HepG2 (cell line): ENCODE measurements around the gene TMTC2. TPM values are rescaled to one million over a fixed set of nuclear protein-coding genes. Genes with fewer than 3 reads are reported as not detected.

Experiments
- ATAC-seq: fragments of 200-7000 bp; cut with Tn5 transposase; 3 replicates; pipeline ENCODE4 v1.9.1; 2020; ENCODE audit warnings: mild to moderate bottlenecking, moderate library complexity
- BruUV-seq: library from RNA; stranded (reverse); fragments of 400-500 nt; replicated peaks from 2 replicates; lab custom pipeline; 2021; lab: Mats Ljungman, UMichigan
- CTCF ChIA-PET: fragments of 300-600 bp; formaldehyde crosslinking; extraction: SDS; loops from one replicate; lab custom pipeline; 2021; ENCODE audit warnings: low total read pairs, inconsistent platforms, low intra/inter-chr PET ratio; lab: Yijun Ruan, JAX
- POLR2A ChIA-PET: fragments of 350-600 bp; sonication (Branson Sonifier 250); formaldehyde crosslinking; loops from one replicate; lab custom pipeline; 2020; ENCODE audit warnings: antibody characterized with exemption, inconsistent platforms; lab: Yijun Ruan, JAX
- DNase-seq: peaks from one replicate; pipeline ENCODE4 v3.0.0-alpha.2; 2015; ENCODE audit warnings: low spot score
- FAIRE-seq: peaks from 3 replicates; lab custom pipeline; 2011; peaks lifted over from hg19 to GRCh38; lab: Jason Lieb, UNC
- H2AFZ ChIP-seq: one replicate; pipeline ENCODE4 v1.6.1; 2011; ENCODE audit warnings: low read length, inconsistent platforms
- H3K27ac ChIP-seq: fragments of 300-600 bp; 3 replicates; pipeline ENCODE4 v1.8.0; 2011; ENCODE audit warnings: mixed run types, mild to moderate bottlenecking, mixed read lengths, low read length, inconsistent platforms; ENCODE audit not compliant: insufficient read depth; ENCODE audit errors: extremely low read length
- H3K27me3 ChIP-seq, 2 experiments: fragments of 200-600 bp in 1 of 2; 2 replicates in 1 of 2; 3 replicates in 1 of 2; pipeline versions ENCODE4 v1.6.0 to v1.8.0; 2011; ENCODE audit warnings: low read length in 2 of 2, mild to moderate bottlenecking in 2 of 2, moderate library complexity in 2 of 2, inconsistent platforms in 1 of 2; ENCODE audit not compliant: insufficient read depth in 2 of 2, control insufficient read depth in 1 of 2
- H3K36me3 ChIP-seq, 2 experiments: fragments of 200-600 bp in 1 of 2; replicated peaks in 1 of 2; 2 replicates in 1 of 2; 3 replicates in 1 of 2; pipeline versions ENCODE4 v1.5.1 to v1.8.0; 2011; ENCODE audit warnings: low read length in 2 of 2, inconsistent platforms in 1 of 2; ENCODE audit not compliant: insufficient read depth in 2 of 2, control insufficient read depth in 1 of 2
- H3K4me1 ChIP-seq: 2 replicates; pipeline ENCODE4 v1.5.1; 2012; ENCODE audit warnings: low read length, inconsistent platforms; ENCODE audit not compliant: insufficient read depth
- H3K4me2 ChIP-seq: 2 replicates; pipeline ENCODE4 v1.6.0; 2011; ENCODE audit warnings: low read depth, low read length, inconsistent platforms
- H3K4me3 ChIP-seq, 3 experiments: fragments of 200-600 bp in 1 of 3; sonication (generic), shearing (Covaris generic) in 1 of 3; replicated peaks in 1 of 3; 2 replicates each; pipeline ENCODE4 v1.5.1; 2011 to 2016; ENCODE audit warnings: low read length in 3 of 3, inconsistent platforms in 2 of 3, low read depth in 2 of 3, mild to moderate bottlenecking in 2 of 3, control low read depth in 1 of 3, mixed read lengths in 1 of 3; ENCODE audit not compliant: insufficient read depth in 1 of 3
- H3K79me2 ChIP-seq: one replicate; pipeline ENCODE4 v1.6.1; 2011; ENCODE audit warnings: low read length, inconsistent platforms; ENCODE audit not compliant: insufficient read depth
- H3K9ac ChIP-seq: 2 replicates; pipeline ENCODE4 v1.6.0; 2011; ENCODE audit warnings: mild to moderate bottlenecking, low read depth, low read length, inconsistent platforms; ENCODE audit not compliant: insufficient read depth
- H3K9me3 ChIP-seq: 2 replicates; pipeline ENCODE4 v1.5.1; 2012; ENCODE audit warnings: mild to moderate bottlenecking, low read length
- H4K20me1 ChIP-seq: 2 replicates; pipeline ENCODE4 v1.6.0; 2011; ENCODE audit warnings: inconsistent platforms, mild to moderate bottlenecking, low read length, moderate library complexity; ENCODE audit not compliant: insufficient read depth
- AHR ChIP-seq: IDR thresholded peaks from 2 replicates; pipeline ENCODE4 v1.6.1; 2018; ENCODE audit warnings: missing genetic modification reagents, missing compliant biosample characterization
- CBX5 ChIP-seq: sonication (generic); formaldehyde crosslinking; IDR thresholded peaks from 2 replicates; pipeline ENCODE4 v1.4.0; 2020; ENCODE audit warnings: missing genetic modification reagents, borderline replicate concordance
- DNMT3B ChIP-seq: conservative IDR thresholded peaks from 2 replicates; pipeline ENCODE4 v1.6.1; 2016; ENCODE audit warnings: missing biosample characterization, control low read depth
- ELF1 ChIP-seq: sonication (generic); formaldehyde crosslinking; IDR thresholded peaks from 2 replicates; pipeline ENCODE4 v1.4.0; 2020; ENCODE audit warnings: missing genetic modification reagents
- HHEX ChIP-seq: IDR thresholded peaks from 2 replicates; pipeline ENCODE4 v1.6.1; 2016; ENCODE audit warnings: control low read depth
- RBFOX2 ChIP-seq: fragments of 200-400 bp; formaldehyde crosslinking; IDR thresholded peaks from 2 replicates; pipeline ENCODE4 v1.6.1; 2017; ENCODE audit warnings: low read depth, mild to moderate bottlenecking, low read length
- ZIK1 ChIP-seq: sonication (generic); formaldehyde crosslinking; IDR thresholded peaks from 2 replicates; pipeline ENCODE4 v1.5.0; 2020; ENCODE audit warnings: mild to moderate bottlenecking, low read depth, missing genetic modification reagents, borderline replicate concordance
- ZNF333 ChIP-seq: sonication (generic); formaldehyde crosslinking; IDR thresholded peaks from 2 replicates; pipeline ENCODE4 v1.4.0; 2020; ENCODE audit warnings: mild to moderate bottlenecking, missing genetic modification reagents, borderline replicate concordance
- ZNF589 ChIP-seq: sonication (generic); formaldehyde crosslinking; conservative IDR thresholded peaks from 2 replicates; pipeline ENCODE4 v1.8.0; 2022; ENCODE audit warnings: mild to moderate bottlenecking, moderate library complexity, missing genetic modification reagents
- WGBS: methylation state at CpG from one replicate; pipeline ENCODE4 v1.1.6; 2017; ENCODE audit warnings: low lambda C conversion rate; 5-methylcytosine and 5-hydroxymethylcytosine counted together
- in situ Hi-C: cut with HindIII; loops from 2 replicates; pipeline ENCODE4 v1.10.0; 2017; ENCODE audit warnings: low pct_unique_long_range_greater_than_20kb; ENCODE audit not compliant: extremely low pct_ligation_motif_present
- intact Hi-C: fragments of 100-400 bp; cut with micrococcal nuclease; formaldehyde crosslinking; loops from one replicate; pipeline ENCODE4 v1.10.0; 2022; ENCODE audit not compliant: unreplicated experiment
- polyA plus RNA-seq, 8 experiments: library from polyadenylated mRNA; depleted of rRNA in 3 of 8; stranded (reverse) in 7 of 8; unstranded in 1 of 8; fragments of >200 nt; fragmentation: Illumina TruSeq in 4 of 8; extraction: Trizol in 4 of 8; gene quantifications; 2 replicates each; pipeline versions ENCODE4 v1.2.1 to v1.2.3, GENCODE V29; 2011 to 2016; ENCODE audit warnings: low read depth in 4 of 8, missing spikeins in 1 of 8, mixed read lengths in 1 of 8; ENCODE audit not compliant: insufficient read depth in 1 of 8
- total RNA-seq, 5 experiments: library from RNA; depleted of rRNA; stranded (reverse); fragments of >200 nt; fragmentation: Illumina TruSeq; extraction: Trizol; gene quantifications; 2 replicates each; pipeline ENCODE4 v1.2.3, GENCODE V29; 2016; ENCODE audit warnings: low read depth in 1 of 5
- TF ChIP-seq, protein P1 (sequence below): IDR thresholded peaks from 2 replicates; pipeline ENCODE4 v1.6.1; 2012; ENCODE audit warnings: low read depth, low read length, improper control_type of control experiment
- TF ChIP-seq, protein P2 (sequence below): IDR thresholded peaks from 2 replicates; pipeline ENCODE4 v1.6.1; 2016; ENCODE audit warnings: control low read depth
- TF ChIP-seq, protein P3 (sequence below): sonication (generic); formaldehyde crosslinking; IDR thresholded peaks from 2 replicates; pipeline ENCODE4 v1.4.0; 2020; ENCODE audit warnings: missing genetic modification reagents

The TMTC2 gene
- total and polyA plus RNA-seq, 2 of the 13 experiments (the other 11 are each of a cell fraction or from before 2014, with no cell fraction given) = 0.55 to 0.63 TPM

DNA sequence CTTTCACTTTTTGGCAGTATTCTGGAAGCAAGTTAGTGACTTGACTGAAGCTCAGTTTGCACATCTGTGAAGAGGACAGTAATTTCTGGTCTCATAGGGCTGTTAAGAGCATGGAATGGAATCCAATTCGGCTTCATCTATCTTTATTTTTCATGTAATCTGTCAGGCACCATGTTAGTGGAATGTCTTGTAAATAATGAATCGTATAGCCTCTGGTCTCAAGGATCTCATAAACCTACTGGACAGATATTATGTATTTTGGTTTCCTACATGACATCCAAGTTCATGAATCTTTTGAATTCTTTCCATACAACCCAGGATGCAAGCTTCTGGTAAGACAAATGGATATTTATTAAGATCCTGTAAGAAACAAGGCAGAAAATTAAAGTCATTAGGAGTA is 24.0 kb downstream of the TMTC2 start (continued):
- TF ChIP-seq, protein P1, sequence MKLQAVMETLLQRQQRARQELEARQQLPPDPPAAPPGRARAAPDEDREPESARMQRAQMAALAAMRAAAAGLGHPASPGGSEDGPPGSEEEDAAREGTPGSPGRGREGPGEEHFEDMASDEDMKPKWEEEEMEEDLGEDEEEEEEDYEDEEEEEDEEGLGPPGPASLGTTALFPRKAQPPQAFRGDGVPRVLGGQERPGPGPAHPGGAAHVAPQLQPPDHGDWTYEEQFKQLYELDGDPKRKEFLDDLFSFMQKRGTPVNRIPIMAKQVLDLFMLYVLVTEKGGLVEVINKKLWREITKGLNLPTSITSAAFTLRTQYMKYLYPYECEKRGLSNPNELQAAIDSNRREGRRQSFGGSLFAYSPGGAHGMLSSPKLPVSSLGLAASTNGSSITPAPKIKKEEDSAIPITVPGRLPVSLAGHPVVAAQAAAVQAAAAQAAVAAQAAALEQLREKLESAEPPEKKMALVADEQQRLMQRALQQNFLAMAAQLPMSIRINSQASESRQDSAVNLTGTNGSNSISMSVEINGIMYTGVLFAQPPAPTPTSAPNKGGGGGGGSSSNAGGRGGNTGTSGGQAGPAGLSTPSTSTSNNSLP = no peak
- TF ChIP-seq ZIK1 (CRISPR knock-in tag) = no peak
- no peak for TF ChIP-seq ELF1 (CRISPR knock-in tag)
- no peak for TF ChIP-seq ZNF333
- TF ChIP-seq, protein P2, sequence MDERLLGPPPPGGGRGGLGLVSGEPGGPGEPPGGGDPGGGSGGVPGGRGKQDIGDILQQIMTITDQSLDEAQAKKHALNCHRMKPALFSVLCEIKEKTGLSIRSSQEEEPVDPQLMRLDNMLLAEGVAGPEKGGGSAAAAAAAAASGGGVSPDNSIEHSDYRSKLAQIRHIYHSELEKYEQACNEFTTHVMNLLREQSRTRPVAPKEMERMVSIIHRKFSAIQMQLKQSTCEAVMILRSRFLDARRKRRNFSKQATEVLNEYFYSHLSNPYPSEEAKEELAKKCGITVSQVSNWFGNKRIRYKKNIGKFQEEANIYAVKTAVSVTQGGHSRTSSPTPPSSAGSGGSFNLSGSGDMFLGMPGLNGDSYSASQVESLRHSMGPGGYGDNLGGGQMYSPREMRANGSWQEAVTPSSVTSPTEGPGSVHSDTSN (CRISPR knock-in tag) = no peak
- TF ChIP-seq HHEX (CRISPR knock-in tag) = no peak
- no peak for TF ChIP-seq CBX5
- TF ChIP-seq RBFOX2 = no peak
- TF ChIP-seq, protein P3, sequence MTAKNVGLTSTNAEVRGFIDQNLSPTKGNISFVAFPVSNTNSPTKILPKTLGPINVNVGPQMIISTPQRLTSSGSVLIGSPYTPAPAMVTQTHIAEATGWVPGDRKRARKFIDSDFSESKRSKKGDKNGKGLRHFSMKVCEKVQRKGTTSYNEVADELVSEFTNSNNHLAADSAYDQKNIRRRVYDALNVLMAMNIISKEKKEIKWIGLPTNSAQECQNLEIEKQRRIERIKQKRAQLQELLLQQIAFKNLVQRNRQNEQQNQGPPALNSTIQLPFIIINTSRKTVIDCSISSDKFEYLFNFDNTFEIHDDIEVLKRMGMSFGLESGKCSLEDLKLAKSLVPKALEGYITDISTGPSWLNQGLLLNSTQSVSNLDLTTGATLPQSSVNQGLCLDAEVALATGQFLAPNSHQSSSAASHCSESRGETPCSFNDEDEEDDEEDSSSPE = no peak
- no peak for TF ChIP-seq AHR (CRISPR knock-in tag)
- TF ChIP-seq, all 625 proteins: peak for 0

DNA sequence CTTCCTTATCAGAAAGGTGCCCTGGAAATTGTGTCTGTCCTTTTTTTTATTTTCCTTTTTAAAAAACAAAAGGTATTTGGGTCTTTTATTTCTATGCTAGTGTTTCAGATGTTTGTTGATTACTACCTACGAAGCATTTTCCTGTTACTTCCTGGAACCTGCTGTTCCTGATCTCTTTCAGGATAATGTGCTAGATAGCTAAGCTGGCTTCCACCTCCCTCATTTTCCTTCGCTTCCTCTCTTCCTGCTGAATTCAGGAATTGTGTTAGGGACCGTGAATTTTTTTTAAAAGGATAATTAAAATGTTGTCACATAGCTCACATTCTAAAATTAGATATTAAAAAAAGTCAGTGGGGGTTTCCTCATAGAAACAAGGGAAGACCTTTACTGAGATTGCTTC is 27.7 kb downstream of the TMTC2 start:
- ATAC-seq (no peak), DNase-seq (no peak), FAIRE-seq (no peak)
- ChIA-PET POLR2A (no interaction called here), CTCF (no interaction called here)
- 19% methylated on average over 3 of the region's 3 CpGs for WGBS
- Histone ChIP-seq H3K9ac (no peak overlapping the region), H3K27me3 (no peaks in the 10 kb centered on the region), H3K79me2 (no peaks in the 10 kb centered on the region), H3K4me2 (no peak overlapping the region), H3K4me3 (no peak overlapping the region), H3K36me3 (no peaks in the 10 kb centered on the region), H3K27ac (no peak overlapping the region), H4K20me1 (no peaks in the 10 kb centered on the region)
- in situ Hi-C loops = no loop called here
- no TSS peak for BruUV-seq
- intact Hi-C loops = no loop called here
- TF ChIP-seq ZNF589 (CRISPR knock-in tag) = no peak
- TF ChIP-seq DNMT3B (CRISPR knock-in tag) = no peak
- TF ChIP-seq, all 625 proteins: peak for 0
- Histone ChIP-seq H3K9me3 (no peaks in the 10 kb centered on the region), H2AFZ (no peak overlapping the region), H3K4me1 (no peaks in the 10 kb centered on the region)
